Astrocyte of the hippocampus (primary cell): ENCODE results near the gene CKLF.

Experiments used
- DNase-seq: peaks from one replicate; pipeline ENCODE4 v3.0.0; 2011; ENCODE audit warnings: low read depth, low spot score

Gene CKLF

GRCh38 chr16:66517586-66518263, 34.7 kb upstream of the CKLF start:
- DNase-seq = no peak

- no peak for DNase-seq
Measured at GRCh38 chr16:66519482-66520373, 32.6 kb upstream of the CKLF start.

DNA sequence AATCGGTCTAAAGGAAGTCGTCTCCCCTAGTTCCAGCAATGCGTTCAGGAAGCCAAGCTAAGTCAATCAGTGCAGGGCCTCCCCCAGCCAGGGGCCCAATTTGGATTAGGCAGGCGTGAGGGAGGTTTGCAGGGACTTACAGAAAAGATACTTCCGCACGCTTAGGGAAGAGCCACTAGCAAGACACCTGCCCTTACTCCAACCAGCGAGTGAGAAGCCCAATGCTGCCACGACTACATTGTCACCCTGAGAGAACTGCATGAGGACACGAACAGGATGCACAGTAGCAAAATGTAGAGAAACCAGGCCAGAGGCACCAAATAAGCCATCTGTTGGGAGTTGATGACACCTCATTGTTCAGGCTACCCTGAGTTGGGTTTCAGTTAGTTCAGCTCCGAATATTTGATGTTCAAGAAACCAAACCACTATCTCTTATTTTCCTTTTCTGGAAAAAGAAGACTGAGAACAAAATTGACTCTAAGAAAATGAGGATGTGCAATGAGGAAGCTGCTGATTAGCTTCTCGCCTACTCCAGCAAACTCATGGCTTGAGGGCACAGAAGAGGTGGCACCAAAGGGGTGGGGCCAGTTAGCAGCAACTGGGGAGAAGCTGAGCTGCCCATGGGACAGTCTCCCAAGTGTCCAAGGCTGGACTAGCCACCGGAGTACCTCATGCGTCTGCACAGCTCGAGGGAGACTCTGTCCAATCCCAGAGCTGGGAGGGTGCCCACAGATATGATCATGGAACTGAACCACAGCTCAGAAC, 31.8 kb upstream of the CKLF start:
- no peak for DNase-seq

- DNase-seq = no peak
Measured at GRCh38 chr16:66521252-66521713, 31.1 kb upstream of the CKLF start.

DNA sequence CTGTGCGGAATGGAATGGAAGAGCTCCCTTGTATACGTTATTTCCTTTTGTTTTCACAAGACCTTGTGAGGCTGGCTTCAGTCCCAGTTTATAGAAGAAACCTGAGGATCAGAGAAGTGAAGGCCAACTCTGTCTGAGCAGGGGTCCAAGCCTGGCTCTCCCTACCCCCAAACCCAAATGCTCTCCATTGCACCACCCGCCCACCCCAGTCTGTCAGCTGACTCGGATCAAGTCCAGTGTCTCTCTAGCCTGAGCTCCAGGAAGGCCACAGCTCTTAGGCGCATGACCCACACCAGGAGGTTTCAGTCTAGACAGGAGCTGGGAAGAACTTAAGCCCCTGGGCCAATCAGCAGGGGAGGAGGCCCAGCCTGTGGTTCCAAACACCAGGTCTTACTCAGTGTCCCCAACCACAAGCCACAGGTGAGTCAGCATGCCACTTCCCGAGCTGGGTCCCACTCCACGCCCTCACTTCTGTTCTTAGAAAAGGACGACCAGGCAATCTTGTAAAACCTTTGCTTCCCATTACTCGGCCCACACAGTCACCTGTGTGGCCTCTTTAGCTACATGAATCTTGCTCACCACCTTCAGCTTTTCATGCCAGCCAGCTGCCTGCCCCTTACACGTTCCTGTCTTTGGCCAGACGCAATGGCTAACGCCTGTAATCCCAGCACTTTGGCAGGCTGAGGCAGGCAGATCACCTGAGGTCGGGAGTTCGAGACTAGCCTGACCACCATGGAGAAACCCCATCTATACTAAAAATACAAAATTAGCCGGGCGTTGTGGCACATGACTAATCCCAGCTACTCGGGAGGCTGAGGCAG, 30.2 kb upstream of the CKLF start:
- DNase-seq = peak; percentile 92

DNA sequence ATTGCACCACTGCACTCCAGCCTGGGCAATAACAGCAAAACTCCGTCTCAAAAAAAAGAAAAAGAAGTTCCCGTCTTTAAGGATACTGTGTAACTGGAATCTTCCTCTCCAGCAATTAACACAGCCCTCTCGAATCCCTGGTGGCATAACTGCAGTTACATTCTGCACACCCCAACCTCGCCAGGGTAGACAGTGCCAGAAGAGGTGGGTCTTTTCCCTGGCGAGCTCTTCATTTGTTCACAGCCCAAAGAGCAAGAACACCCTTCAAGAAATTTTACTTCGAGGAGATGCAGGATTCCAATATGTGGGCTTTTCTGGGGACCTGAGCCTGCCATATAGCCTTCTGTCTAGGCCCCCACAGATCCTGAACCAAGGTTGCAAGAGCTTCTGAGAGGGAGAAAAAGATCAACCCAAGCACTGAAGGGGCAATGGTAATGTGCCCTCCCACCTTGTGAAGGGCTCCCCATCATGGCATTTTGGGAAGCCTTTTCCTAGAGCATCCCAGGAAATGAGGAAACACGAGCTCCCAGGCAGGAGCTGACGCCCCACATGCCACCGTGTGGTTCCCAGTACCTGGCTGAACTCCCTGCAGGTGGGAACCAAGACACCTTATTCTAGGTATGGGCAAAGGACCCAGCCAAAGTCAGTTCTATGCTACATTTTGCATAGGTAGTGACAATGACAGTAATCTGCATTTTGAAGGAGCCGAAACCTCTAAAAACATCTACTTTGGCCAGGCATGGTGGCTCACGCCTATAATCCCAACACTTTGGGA, 29.4 kb upstream of the CKLF start:
- no peak for DNase-seq

- no peak for DNase-seq
Measured at GRCh38 chr16:66523861-66524354, 28.5 kb upstream of the CKLF start.

DNA sequence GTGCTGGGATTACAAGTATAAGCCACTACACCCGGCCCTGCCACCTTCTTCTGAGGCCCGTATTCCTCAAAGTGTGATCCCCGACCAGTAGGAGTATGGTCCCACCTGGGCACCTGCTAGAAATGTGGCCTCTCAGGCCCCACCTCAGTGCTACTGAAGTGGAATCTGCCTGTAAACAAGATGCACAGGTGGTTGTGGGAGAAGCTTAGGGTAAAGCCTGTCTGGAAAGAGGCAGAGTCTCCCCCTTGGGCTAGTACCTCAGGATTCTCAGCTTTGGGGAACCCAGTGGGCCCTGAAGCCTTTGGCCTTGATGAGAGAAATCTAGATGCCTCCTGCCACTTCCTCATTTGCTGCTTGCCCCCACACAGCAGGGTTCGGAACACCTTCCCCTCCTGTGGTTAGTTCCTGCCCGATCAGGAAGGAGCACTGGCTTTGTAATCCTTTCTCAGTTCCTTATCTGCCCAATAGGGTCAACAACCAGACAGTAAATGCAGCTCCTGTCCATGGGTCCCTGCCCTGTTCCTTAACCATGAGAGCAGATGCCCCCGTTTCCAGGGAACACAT, 27.7 kb upstream of the CKLF start:
- DNase-seq = no peak

DNA sequence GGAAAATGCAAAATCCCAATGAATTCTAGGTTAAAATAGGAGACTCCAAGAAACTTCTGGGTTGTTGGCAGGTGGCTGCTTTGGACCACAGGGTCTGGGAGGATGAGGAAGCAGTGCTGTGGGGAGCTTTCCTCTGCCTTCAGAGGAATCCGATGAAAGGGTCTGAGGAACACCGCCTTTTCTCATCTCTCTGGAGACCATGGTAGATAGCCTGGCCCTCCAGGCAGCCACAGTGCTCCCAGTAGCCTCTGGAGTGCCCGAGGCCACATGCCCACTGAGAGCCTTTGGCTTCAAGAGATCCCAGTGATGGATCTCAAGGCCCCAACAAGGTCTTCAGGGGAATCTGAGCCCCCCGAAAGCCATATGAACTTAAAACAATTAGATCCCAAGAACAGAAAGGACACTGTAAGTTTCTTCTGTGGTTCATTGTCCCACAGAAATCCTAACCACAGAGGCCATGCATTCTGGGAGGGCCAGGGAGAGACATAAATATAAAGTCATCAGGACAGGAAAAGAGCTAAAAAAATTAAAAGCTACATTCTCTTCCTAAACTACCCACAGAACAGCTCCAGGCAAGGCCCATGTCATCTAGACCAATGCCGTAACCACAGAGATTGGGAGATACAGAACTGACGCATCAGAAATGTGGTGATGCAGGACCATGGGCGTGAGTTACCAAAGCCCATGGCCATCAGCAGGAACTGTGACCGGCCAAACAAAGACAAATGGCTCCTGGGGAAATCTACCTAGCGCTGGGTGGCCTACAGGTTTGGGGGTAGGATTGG, 26.8 kb upstream of the CKLF start:
- peak; percentile 37 for DNase-seq

DNA sequence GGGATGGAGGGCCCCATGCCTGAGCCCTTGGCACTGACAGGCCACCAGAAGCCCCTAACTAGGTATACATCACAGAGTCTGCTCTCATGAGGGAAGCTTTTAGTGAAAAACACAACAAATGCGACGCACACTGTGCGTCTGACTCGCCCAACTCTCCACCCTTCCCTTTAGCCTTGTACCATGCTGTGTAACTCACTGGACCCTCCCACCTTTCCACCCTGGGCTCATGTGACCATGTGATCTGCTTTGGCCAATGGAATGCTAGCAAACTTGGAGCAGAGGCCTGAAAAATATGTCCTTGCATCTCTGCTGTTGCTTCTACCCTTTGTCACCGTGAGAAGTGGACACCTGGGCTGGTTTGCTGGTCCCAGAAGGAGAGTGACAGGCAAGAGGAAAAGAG, 24.1 kb upstream of the CKLF start:
- no peak for DNase-seq

DNA sequence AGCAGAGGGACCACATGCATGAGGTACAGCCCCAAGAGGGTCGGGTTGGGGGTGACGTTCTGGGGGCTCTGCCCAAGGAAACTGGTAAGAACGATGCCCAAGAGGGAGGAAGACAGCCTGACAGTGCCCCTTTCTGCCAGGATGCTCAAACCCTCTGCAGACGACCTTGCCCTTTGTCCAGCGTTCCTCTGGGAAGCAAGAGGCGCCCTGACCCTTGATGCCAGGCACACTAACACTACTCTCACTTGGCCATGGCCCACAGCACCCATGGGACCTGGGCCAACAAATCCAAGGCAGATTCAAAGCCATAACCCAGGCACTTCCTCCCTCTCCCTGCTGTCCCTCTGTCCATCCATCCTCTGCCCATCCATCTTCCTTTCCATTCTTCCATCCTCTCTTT, 22.9 kb upstream of the CKLF start:
- DNase-seq = no peak

DNA sequence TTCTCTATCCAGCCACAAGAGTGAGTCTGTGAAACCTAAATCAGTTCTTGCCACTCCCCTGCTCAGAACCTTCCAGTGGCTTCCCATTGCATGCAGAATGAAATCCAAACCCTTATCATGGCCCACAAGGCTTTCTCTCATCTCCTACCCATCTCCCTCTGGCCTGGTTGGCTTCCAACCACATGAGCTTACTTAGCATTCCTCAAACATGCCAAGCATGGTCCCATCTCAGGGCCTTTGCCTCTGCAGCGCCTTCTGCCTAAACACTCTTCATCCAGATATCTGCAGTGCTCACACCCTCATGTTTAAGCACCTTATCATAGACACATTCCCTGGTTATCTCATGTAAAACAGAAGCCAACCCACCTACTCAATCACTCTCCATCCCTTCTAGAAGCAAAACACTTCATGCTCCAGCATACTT, 18.0 kb upstream of the CKLF start:
- DNase-seq = no peak

DNA sequence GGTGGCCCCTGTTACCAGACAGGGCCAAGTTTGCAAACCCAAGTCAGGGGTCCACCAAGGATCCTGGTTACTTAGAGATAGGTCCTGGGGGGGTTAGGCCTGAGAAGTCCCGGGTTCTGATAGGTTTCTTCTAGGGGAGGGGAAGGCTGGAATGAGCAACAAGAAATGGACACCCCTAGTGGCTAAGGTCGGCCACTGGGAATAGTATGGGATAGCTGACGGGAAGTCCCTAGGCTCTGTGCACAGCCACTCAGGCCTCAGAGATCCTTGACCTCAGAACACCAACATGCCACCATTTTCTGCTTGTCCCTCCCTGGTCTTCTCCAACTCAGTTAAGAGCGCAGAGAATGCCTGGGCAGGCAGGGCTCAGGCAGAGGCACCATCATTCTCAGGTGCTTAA, 15.9 kb upstream of the CKLF start:
- DNase-seq = no peak

GRCh38 chr16:66537236-66537635, 15.1 kb upstream of the CKLF start:
- no peak for DNase-seq

DNA sequence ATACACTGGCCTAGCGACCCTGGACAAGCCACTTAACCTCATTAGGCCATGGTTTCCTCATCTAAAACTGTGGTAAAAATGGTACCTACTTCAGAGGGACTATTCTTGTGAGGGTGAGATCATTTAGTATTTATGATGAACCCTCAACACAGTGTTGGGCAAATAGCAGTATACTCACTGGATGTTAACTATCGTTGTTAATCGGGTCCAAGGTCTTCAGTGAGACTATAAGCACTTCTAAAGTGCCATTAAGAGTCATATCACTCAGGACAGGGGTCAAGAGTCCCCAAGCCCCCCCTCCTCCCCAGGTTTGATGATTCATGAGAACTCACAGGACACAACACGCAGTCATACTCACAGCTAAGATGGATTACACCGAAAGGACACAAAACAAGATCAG, 13.5 kb upstream of the CKLF start:
- no peak for DNase-seq

DNA sequence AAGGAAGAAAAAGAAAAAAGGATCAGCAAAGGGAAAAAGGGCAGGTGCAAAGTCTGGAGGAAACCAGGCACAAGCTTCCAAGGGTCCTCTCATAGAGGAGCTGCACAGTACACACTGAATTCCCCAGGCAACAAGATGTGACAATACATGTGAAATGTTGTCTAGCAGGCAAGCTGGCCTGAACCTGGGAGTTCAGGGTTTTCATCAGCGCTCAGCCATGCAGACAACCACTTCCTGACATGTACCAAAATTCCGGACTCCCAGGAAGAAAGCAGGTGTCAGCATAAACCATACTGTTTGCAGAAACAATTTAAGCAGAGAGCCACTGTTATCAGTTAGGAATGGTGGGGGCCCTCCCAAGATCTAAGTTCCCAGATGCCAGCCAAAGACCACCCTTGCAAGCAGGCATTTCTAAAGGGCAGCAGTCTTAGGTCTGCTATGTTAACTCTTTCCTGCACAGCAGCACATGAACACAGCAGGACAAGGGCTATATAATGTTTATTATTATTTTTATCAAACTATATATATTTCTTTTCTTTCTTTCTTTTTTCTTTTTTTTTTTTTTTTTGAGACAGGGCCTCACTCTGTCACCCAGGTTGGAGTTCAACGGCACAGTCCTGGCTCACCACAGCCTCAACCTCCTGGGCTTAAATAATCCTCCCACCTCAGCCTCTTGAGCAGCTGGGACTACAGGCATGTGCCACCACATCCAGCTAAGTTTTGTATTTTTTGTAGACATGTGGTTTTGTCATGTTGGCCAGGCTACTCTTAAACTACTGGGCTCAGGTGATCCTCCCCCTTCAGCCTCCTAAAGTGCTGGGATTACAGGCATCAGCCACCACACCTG, 12.5 kb upstream of the CKLF start:
- DNase-seq = peak; percentile 60

DNA sequence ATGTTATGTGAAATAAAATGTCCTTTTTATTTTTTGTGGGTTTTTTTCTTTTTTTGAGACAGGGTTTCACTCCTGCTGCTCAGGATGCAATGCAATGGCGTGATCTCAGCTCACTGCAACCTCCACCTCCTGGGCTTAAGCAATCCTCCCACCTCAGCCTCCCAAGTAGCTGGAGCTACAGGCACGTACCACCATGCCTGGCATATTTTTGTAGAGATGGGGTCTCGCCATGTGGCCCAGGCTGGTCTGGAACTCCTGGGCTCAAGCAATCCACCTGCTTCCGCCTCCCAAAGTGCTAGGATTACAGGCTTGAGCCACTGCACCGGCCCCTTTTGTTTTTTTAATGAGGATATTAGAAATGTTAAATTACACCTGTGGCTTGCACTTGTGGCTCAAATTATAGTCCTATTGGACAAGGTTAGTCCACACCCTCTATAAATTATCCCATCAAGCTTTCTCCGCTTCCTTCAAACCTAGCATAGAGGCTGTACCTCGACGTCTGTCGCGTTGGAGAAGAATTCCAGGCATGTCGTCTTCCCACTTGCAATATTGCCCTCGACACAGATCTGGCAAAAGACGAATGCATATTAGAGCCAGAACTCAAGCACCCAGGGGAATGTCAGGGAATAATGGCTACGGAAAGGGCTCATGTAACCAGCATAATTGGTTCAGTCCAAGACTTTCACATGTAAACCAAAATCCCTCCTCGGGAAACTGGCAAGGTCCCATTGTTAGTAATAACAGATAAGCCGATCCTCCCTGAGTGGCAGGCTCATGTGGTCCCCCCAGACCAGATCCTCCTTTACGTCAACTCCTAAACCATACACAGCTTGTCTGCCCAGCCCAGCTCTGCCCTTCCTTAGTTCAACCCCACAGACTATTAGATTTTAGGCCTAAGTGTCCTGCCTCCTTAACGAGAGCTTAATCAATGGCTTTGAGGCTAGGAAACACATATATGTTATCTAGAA, 10.7 kb upstream of the CKLF start:
- DNase-seq = no peak
